K562 (cell line): ENCODE results near the gene SIK3. TPM values are rescaled to one million over a fixed set of nuclear protein-coding genes. Genes with fewer than 3 reads are reported as not detected.

Experiments
- ARID1B ChIP-seq: fragments of 450-650 bp; IDR thresholded peaks from 2 replicates; pipeline ENCODE4 v1.6.1; 2016; ENCODE audit warnings: antibody characterized with exemption, mild to moderate bottlenecking, inconsistent platforms
- ELF4 ChIP-seq: fragments of 450-650 bp; formaldehyde crosslinking; IDR thresholded peaks from 2 replicates; pipeline ENCODE4 v1.4.0; 2022; ENCODE audit warnings: missing genetic modification characterization
- ETS1 ChIP-seq: conservative IDR thresholded peaks from 2 replicates; pipeline ENCODE4 v1.6.1; 2011; ENCODE audit warnings: low read depth, mild to moderate bottlenecking, low read length; ENCODE audit not compliant: control insufficient read depth
- GTF3C2 ChIP-seq: IDR thresholded peaks from 3 replicates; pipeline ENCODE4 v1.6.1; 2011; ENCODE audit warnings: borderline replicate concordance, mild to moderate bottlenecking, moderate library complexity; ENCODE audit not compliant: insufficient read length; ENCODE audit errors: extremely low read depth
- ILK ChIP-seq: fragments of 450-650 bp; IDR thresholded peaks from 2 replicates; pipeline ENCODE4 v1.6.1; 2016; ENCODE audit warnings: missing genetic modification characterization, low read depth, mild to moderate bottlenecking, missing compliant biosample characterization, moderate library complexity, borderline replicate concordance
- KLF13 ChIP-seq: fragments of 450-650 bp; IDR thresholded peaks from 2 replicates; pipeline ENCODE4 v1.6.1; 2016; ENCODE audit warnings: missing genetic modification characterization, low read depth, mild to moderate bottlenecking, missing compliant biosample characterization, moderate library complexity, borderline replicate concordance
- PCBP1 ChIP-seq: fragments of 200-400 bp; formaldehyde crosslinking; IDR thresholded peaks from 2 replicates; pipeline ENCODE4 v1.6.1; 2018; ENCODE audit warnings: mild to moderate bottlenecking, low read depth, low read length; ENCODE audit not compliant: poor library complexity, severe bottlenecking
- PHF20 ChIP-seq: fragments of 450-650 bp; IDR thresholded peaks from 2 replicates; pipeline ENCODE4 v1.6.1; 2018; ENCODE audit not compliant: partially characterized antibody
- PML ChIP-seq: IDR thresholded peaks from 2 replicates; pipeline ENCODE4 v1.6.1; 2012; ENCODE audit warnings: low read length, inconsistent platforms
- RNF2 ChIP-seq: sonication (generic); IDR thresholded peaks from 2 replicates; pipeline ENCODE4 v1.6.1; 2016
- SIRT6 ChIP-seq: IDR thresholded peaks from one replicate; pipeline ENCODE4 v1.6.1; 2012; ENCODE audit warnings: low read depth, mild to moderate bottlenecking, control low read depth, inconsistent platforms, low read length, moderate library complexity
- SMAD3 ChIP-seq: fragments of 450-650 bp; formaldehyde crosslinking; conservative IDR thresholded peaks from 2 replicates; pipeline ENCODE4 v1.4.0; 2020; ENCODE audit warnings: mild to moderate bottlenecking
- TCF3 ChIP-seq: sonication (generic); formaldehyde crosslinking; IDR thresholded peaks from 2 replicates; pipeline ENCODE4 v1.4.0; 2020; ENCODE audit warnings: mild to moderate bottlenecking, missing genetic modification reagents
- TCFL5 ChIP-seq: fragments of 250-450 bp; sonication (Bioruptor Pico); conservative IDR thresholded peaks from 2 replicates; pipeline ENCODE4 v1.6.1; 2021; ENCODE audit warnings: mild to moderate bottlenecking, moderate library complexity, matching md5 sums
- VEZF1 ChIP-seq: fragments of 200-800 bp; sonication (Bioruptor generic); IDR thresholded peaks from 2 replicates; pipeline ENCODE4 v1.6.1; 2017; ENCODE audit warnings: missing genetic modification characterization, missing compliant biosample characterization
- ZNF408 ChIP-seq: fragments of 250-450 bp; sonication (Bioruptor Pico); IDR thresholded peaks from 2 replicates; pipeline ENCODE4 v1.4.0; 2020; ENCODE audit warnings: low read depth, mild to moderate bottlenecking, moderate library complexity
- ZNF639 ChIP-seq, 2 experiments: fragments of 200-800 bp in 1 of 2; sonication (Bioruptor generic) in 1 of 2; sonication (generic) in 1 of 2; formaldehyde crosslinking in 1 of 2; IDR thresholded peaks in 1 of 2; conservative IDR thresholded peaks in 1 of 2; 2 replicates each; pipeline versions ENCODE4 v1.5.0 to v1.6.1; 2016 to 2020; ENCODE audit warnings: missing compliant biosample characterization in 1 of 2, missing genetic modification characterization in 1 of 2, missing genetic modification reagents in 1 of 2
- ZNF695 ChIP-seq: fragments of 450-650 bp; formaldehyde crosslinking; IDR thresholded peaks from 2 replicates; pipeline ENCODE4 v1.4.0; 2020; ENCODE audit warnings: mild to moderate bottlenecking, moderate library complexity
- polyA plus RNA-seq, 8 experiments: library from polyadenylated mRNA; depleted of rRNA in 4 of 8; stranded (reverse) in 5 of 8; unstranded in 3 of 8; fragments of >200 nt; fragmentation: Nextera tagmentation in 2 of 8; fragmentation: Illumina TruSeq in 1 of 8; extraction: Ambion mirVana in 2 of 8; extraction: Trizol in 1 of 8; gene quantifications; 2 replicates each; pipeline versions ENCODE4 v1.2.1 to v1.2.3, GENCODE V29; 2011 to 2014; ENCODE audit warnings: inconsistent platforms in 1 of 8, missing spikeins in 1 of 8
- total RNA-seq, 7 experiments: library from RNA; depleted of rRNA in 6 of 7; stranded (reverse); fragments of >200 nt in 6 of 7; fragmentation: Illumina TruSeq in 2 of 7; extraction: Trizol in 2 of 7; gene quantifications; 2 replicates each; pipeline versions ENCODE4 v1.2.1 to v1.2.3, GENCODE V29; 2011 to 2021; ENCODE audit warnings: low replicate concordance in 1 of 7

Gene SIK3
- total and polyA plus RNA-seq, 9 of the 15 experiments (the other 6 are each of a cell fraction or from before 2014, with no cell fraction given): 1.6 to 21.6 (median 8.0) TPM

GRCh38 chr11:117143871-117144476 is 45.7 kb upstream of the SIK3 start, which contains the start of gene PAFAH1B2 (continued):
- TF ChIP-seq TCF3 (CRISPR knock-in tag): no peak
- no peak for TF ChIP-seq SIRT6
- TF ChIP-seq TCFL5 (CRISPR knock-in tag): no peak
- no peak for TF ChIP-seq GTF3C2
- TF ChIP-seq ZNF695 (CRISPR knock-in tag): no peak
- TF ChIP-seq PML: peak; percentile 55; the same call in 1 of the 2 replicates
- TF ChIP-seq RNF2: peak; percentile 60
- TF ChIP-seq PHF20: peak; percentile 36
- no peak for TF ChIP-seq ELF4
- TF ChIP-seq ZNF639 (CRISPR knock-in tag; conservative IDR thresholded peaks at IDR 0.05 in 1 of 2, IDR thresholded peaks at IDR 0.05 in 1 of 2): peak in 1 of 2 experiments; percentile 84; a peak in 1 of 4 replicates
- TF ChIP-seq ZNF408 (CRISPR knock-in tag): no peak
- TF ChIP-seq PCBP1: no peak
- TF ChIP-seq ETS1: peak; percentile 61
- TF ChIP-seq ILK: no peak
- TF ChIP-seq VEZF1 (CRISPR knock-in tag): no peak
- TF ChIP-seq ARID1B: 0 out of 2 replicates have a peak, but pooled peaks have one; percentile 21
- TF ChIP-seq KLF13 (tag): no peak; the same call in 1 of the 2 replicates
- TF ChIP-seq SMAD3: no peak
